NCI-H345 (cell line): ENCODE data around the gene SERAC1.

ENCODE experiments used
- DNase-seq: peaks from one replicate; lab custom pipeline; 2025; lab: John Stamatoyannopoulos, UW

SERAC1 gene

GRCh38 chr6:158078320-158078719 is 89.7 kb downstream of the SERAC1 start:
- no peak for DNase-seq

- no peak for DNase-seq
Observed at GRCh38 chr6:158077676-158078075, 90.4 kb downstream of the SERAC1 start.

- no peak for DNase-seq
Observed at GRCh38 chr6:158076548-158076947, 91.5 kb downstream of the SERAC1 start.

GRCh38 chr6:158073776-158074175 is 94.3 kb downstream of the SERAC1 start:
- peak; percentile 56 for DNase-seq

- peak; percentile 53 for DNase-seq
Observed at GRCh38 chr6:158072083-158072721, 95.9 kb downstream of the SERAC1 start.

- DNase-seq = no peak
Observed at GRCh38 chr6:158071121-158072082, 96.7 kb downstream of the SERAC1 start.

GRCh38 chr6:158070513-158070912 is 97.5 kb downstream of the SERAC1 start:
- DNase-seq = no peak

GRCh38 chr6:158069800-158070195 is 98.3 kb downstream of the SERAC1 start:
- DNase-seq = no peak

GRCh38 chr6:158068893-158069799 is 98.9 kb downstream of the SERAC1 start:
- peak; percentile 43 for DNase-seq

- no peak for DNase-seq
Observed at GRCh38 chr6:158068156-158068892, 99.7 kb downstream of the SERAC1 start.

GRCh38 chr6:158067436-158068015 is 100.5 kb downstream of the SERAC1 start:
- DNase-seq = no peak

- DNase-seq = no peak
Observed at GRCh38 chr6:158066136-158066781, 101.8 kb downstream of the SERAC1 start.

- peak; percentile 73 for DNase-seq
Observed at GRCh38 chr6:158064725-158065251, 103.3 kb downstream of the SERAC1 start.

- DNase-seq = no peak
Observed at GRCh38 chr6:158063736-158064135, 104.3 kb downstream of the SERAC1 start.

GRCh38 chr6:158061709-158062461 is 106.2 kb downstream of the SERAC1 start:
- DNase-seq = no peak

GRCh38 chr6:158061361-158061708 is 106.7 kb downstream of the SERAC1 start:
- DNase-seq = no peak

GRCh38 chr6:158060455-158061360 is 107.4 kb downstream of the SERAC1 start:
- peak; percentile 20 for DNase-seq
